ENCODE measurements around the gene JAZF1.

Gene JAZF1

GRCh38 chr7:27940341-27940740 is 240.3 kb downstream of the JAZF1 start:
- Histone ChIP-seq H3K14ac (ENCODE audit: low read length) (no peak overlapping the region), H3K9ac (ENCODE audit: low read depth, low read length, poor library complexity) (no peak overlapping the region), H3K27me3 (ENCODE audit: control insufficient read depth in 3 of 3, insufficient read depth in 3 of 3, low read depth in 1 of 3, low read length in 3 of 3) (peaks cover 0 to 31% (median 0%) of the 10 kb centered on the region in 3 experiments), H3K79me1 (ENCODE audit: low read depth, low read length) (no peaks in the 10 kb centered on the region), H3K4ac (ENCODE audit: low read length) (no peak overlapping the region), H3K23ac (ENCODE audit: low read depth, low read length, poor library complexity) (peak overlapping the region; percentile 23), H3K4me1 (ENCODE audit: control insufficient read depth in 2 of 2, insufficient read depth in 1 of 2, low read depth in 1 of 2, low read length in 2 of 2) (peaks cover 0 to 1% of the 10 kb centered on the region in 2 donors), H2BK15ac (ENCODE audit: low read length) (peak overlapping the region; percentile 9), H3K18ac (ENCODE audit: low read length) (no peak overlapping the region), H3K4me3 (ENCODE audit: low read length in 2 of 2) (no peak overlapping the region), H2AK5ac (ENCODE audit: low read depth, low read length) (no peak overlapping the region), H3K9me3 (replicated peaks in 1 of 2; ENCODE audit: control insufficient read depth in 2 of 2, insufficient read depth in 1 of 2, low read depth in 1 of 2, low read length in 2 of 2) (no peaks in the 10 kb centered on the region), H2AFZ (ENCODE audit: low read length) (no peak overlapping the region), H2BK12ac (ENCODE audit: low read length) (no peak overlapping the region), H3K27ac (replicated peaks; ENCODE audit: low read length) (no peak overlapping the region), H4K91ac (ENCODE audit: low read depth, low read length, poor library complexity) (no peak overlapping the region), H2BK120ac (ENCODE audit: low read depth, low read length) (no peak overlapping the region), H3K36me3 (replicated peaks in 1 of 2; ENCODE audit: control insufficient read depth in 2 of 2, insufficient read depth in 2 of 2, low read length in 2 of 2) (no peaks in the 10 kb centered on the region), H3K4me2 (ENCODE audit: insufficient read depth, low read length, poor library complexity, severe bottlenecking) (no peak overlapping the region), H4K8ac (ENCODE audit: low read depth, low read length) (no peak overlapping the region), H2BK5ac (ENCODE audit: low read length) (no peak overlapping the region)
- no peak for DNase-seq (ENCODE audit: low spot score)
- WGBS, 2 donors (ENCODE audit: extremely low coverage in 2 of 2, insufficient read length in 2 of 2, insufficient replicate concordance in 1 of 2), result no CpG with 5 or more reads among the region's 9 CpGs

DNA sequence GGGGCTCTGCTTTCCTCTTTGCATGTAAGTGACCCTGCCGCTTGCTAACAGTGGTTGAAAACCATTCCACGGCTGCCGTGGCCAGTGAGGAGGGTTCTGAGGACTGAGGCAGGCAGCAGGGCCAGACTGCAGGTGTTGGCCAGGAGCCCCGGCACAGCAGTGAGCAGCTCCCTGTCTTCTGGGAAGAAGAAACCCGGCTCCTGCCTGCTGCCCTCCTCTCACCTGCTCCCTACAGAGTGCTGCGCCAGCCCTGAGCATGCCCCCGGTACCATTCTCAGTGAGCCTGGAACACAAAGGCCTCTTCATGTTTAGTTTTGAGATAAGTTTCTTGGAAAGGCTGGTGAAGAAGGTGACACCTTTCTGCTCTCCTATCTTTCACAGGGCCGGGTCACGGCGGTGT is 240.7 kb downstream of the JAZF1 start:
- no peak overlapping the region for H3K23ac ChIP-seq (ENCODE audit: low read depth, low read length, poor library complexity)
- H3K18ac ChIP-seq (ENCODE audit: low read length), result peak overlapping the region; percentile 27
- WGBS, 2 donors (ENCODE audit: extremely low coverage in 2 of 2, insufficient read length in 2 of 2, insufficient replicate concordance in 1 of 2), result no CpG with 5 or more reads among the region's 10 CpGs
- H2BK12ac ChIP-seq (ENCODE audit: low read length), result no peak overlapping the region
- no peak overlapping the region for H3K14ac ChIP-seq (ENCODE audit: low read length)
- H3K27ac ChIP-seq (replicated peaks; ENCODE audit: low read length), result no peak overlapping the region
- H2AFZ ChIP-seq (ENCODE audit: low read length), result no peak overlapping the region
- H3K9me3 ChIP-seq (replicated peaks in 1 of 2; ENCODE audit: control insufficient read depth in 2 of 2, insufficient read depth in 1 of 2, low read depth in 1 of 2, low read length in 2 of 2), result no peaks in the 10 kb centered on the region
- DNase-seq (ENCODE audit: low spot score), result no peak
- H3K4ac ChIP-seq (ENCODE audit: low read length), result no peak overlapping the region
- H4K91ac ChIP-seq (ENCODE audit: low read depth, low read length, poor library complexity), result no peak overlapping the region
- no peak overlapping the region for H3K4me2 ChIP-seq (ENCODE audit: insufficient read depth, low read length, poor library complexity, severe bottlenecking)
- no peaks in the 10 kb centered on the region for H3K36me3 ChIP-seq (replicated peaks in 1 of 2; ENCODE audit: control insufficient read depth in 2 of 2, insufficient read depth in 2 of 2, low read length in 2 of 2)
- no peak overlapping the region for H2AK5ac ChIP-seq (ENCODE audit: low read depth, low read length)
- H3K9ac ChIP-seq (ENCODE audit: low read depth, low read length, poor library complexity), result no peak overlapping the region
- no peak overlapping the region for H2BK120ac ChIP-seq (ENCODE audit: low read depth, low read length)
- H2BK15ac ChIP-seq (ENCODE audit: low read length), result peak overlapping the region; percentile 9
- H2BK5ac ChIP-seq (ENCODE audit: low read length), result no peak overlapping the region
- peaks cover 0 to 1% of the 10 kb centered on the region in 2 donors for H3K4me1 ChIP-seq (ENCODE audit: control insufficient read depth in 2 of 2, insufficient read depth in 1 of 2, low read depth in 1 of 2, low read length in 2 of 2)
- H3K4me3 ChIP-seq (ENCODE audit: low read length in 2 of 2), result no peak overlapping the region
- H3K79me1 ChIP-seq (ENCODE audit: low read depth, low read length), result no peaks in the 10 kb centered on the region
- H4K8ac ChIP-seq (ENCODE audit: low read depth, low read length), result no peak overlapping the region
- peaks cover 0 to 31% (median 0%) of the 10 kb centered on the region in 3 experiments for H3K27me3 ChIP-seq (ENCODE audit: control insufficient read depth in 3 of 3, insufficient read depth in 3 of 3, low read depth in 1 of 3, low read length in 3 of 3)

DNA sequence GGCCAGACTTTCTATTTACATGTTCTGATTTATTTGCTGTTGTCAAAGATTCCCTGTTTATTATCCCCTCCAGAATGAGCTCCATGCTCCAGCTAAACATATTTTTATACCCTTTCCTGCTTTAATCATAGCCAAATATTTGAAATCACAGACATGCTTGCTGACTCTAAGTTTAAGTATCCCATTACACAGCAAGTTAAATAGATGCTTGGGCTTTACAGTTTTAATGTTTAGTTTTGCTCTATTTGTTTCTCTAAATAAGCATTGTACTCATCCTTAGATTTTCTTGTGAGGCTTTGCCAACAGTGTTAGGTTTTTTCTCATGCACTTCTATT is 243.9 kb downstream of the JAZF1 start:
- no peak overlapping the region for H3K18ac ChIP-seq (ENCODE audit: low read length)
- no peak overlapping the region for H3K4me3 ChIP-seq (ENCODE audit: low read length in 2 of 2)
- no peak overlapping the region for H2BK15ac ChIP-seq (ENCODE audit: low read length)
- no peak overlapping the region for H2BK5ac ChIP-seq (ENCODE audit: low read length)
- no peak overlapping the region for H3K4ac ChIP-seq (ENCODE audit: low read length)
- H3K79me1 ChIP-seq (ENCODE audit: low read depth, low read length), result no peaks in the 10 kb centered on the region
- no peak overlapping the region for H4K8ac ChIP-seq (ENCODE audit: low read depth, low read length)
- H2AFZ ChIP-seq (ENCODE audit: low read length), result no peak overlapping the region
- H3K23ac ChIP-seq (ENCODE audit: low read depth, low read length, poor library complexity), result no peak overlapping the region
- no peak overlapping the region for H2AK5ac ChIP-seq (ENCODE audit: low read depth, low read length)
- no peak for DNase-seq (ENCODE audit: low spot score)
- H3K27ac ChIP-seq (replicated peaks; ENCODE audit: low read length), result no peak overlapping the region
- H3K9ac ChIP-seq (ENCODE audit: low read depth, low read length, poor library complexity), result no peak overlapping the region
- H3K9me3 ChIP-seq (replicated peaks in 1 of 2; ENCODE audit: control insufficient read depth in 2 of 2, insufficient read depth in 1 of 2, low read depth in 1 of 2, low read length in 2 of 2), result no peaks in the 10 kb centered on the region
- no peak overlapping the region for H2BK12ac ChIP-seq (ENCODE audit: low read length)
- no peaks in the 10 kb centered on the region for H3K36me3 ChIP-seq (replicated peaks in 1 of 2; ENCODE audit: control insufficient read depth in 2 of 2, insufficient read depth in 2 of 2, low read length in 2 of 2)
- H3K27me3 ChIP-seq (ENCODE audit: control insufficient read depth in 3 of 3, insufficient read depth in 3 of 3, low read depth in 1 of 3, low read length in 3 of 3), result peaks cover 0 to 18% (median 0%) of the 10 kb centered on the region in 3 experiments
- H3K4me1 ChIP-seq (ENCODE audit: control insufficient read depth in 2 of 2, insufficient read depth in 1 of 2, low read depth in 1 of 2, low read length in 2 of 2), result peaks cover 0 to 4% of the 10 kb centered on the region in 2 donors
- H2BK120ac ChIP-seq (ENCODE audit: low read depth, low read length), result no peak overlapping the region
- H3K4me2 ChIP-seq (ENCODE audit: insufficient read depth, low read length, poor library complexity, severe bottlenecking), result no peak overlapping the region
- H4K91ac ChIP-seq (ENCODE audit: low read depth, low read length, poor library complexity), result no peak overlapping the region
- H3K14ac ChIP-seq (ENCODE audit: low read length), result no peak overlapping the region

DNA sequence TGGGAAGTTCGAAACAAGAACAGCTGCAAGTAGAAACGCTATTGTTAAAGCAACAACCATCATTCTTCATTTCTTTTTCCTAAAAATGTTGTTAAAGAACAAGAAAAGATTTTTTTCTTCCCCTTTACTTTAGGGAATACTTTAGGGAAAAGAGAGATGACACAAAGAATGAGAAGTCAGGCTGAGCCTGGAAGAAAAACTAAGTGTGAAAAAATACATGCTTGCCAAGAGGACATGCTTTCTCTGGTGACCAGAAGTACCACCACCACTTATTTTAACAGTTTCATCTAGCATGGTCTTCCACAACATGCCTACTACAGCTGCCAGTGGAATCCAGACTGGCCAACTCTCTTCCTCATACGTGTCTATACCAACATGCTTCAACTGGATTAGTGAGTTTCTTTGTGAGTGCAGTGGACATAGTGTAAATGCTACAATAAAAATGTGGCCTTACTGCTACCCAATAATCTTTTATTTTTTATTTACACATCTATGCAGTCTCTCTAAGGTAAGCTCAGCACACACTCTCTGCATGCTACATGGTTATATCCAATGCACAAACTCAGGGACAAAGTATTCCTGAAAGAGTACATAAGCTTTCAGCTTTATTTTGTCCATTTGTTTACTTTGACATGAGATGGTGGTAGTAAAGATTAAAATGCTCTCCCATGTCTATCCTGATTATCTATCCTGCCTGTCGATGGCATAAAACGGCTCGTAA is 244.4 kb downstream of the JAZF1 start:
- Histone ChIP-seq H2BK120ac (ENCODE audit: low read depth, low read length) (no peak overlapping the region), H3K4ac (ENCODE audit: low read length) (no peak overlapping the region), H3K79me1 (ENCODE audit: low read depth, low read length) (no peaks in the 10 kb centered on the region), H3K23ac (ENCODE audit: low read depth, low read length, poor library complexity) (no peak overlapping the region), H2BK12ac (ENCODE audit: low read length) (no peak overlapping the region), H2BK5ac (ENCODE audit: low read length) (no peak overlapping the region), H3K9ac (ENCODE audit: low read depth, low read length, poor library complexity) (no peak overlapping the region), H3K27me3 (ENCODE audit: control insufficient read depth in 3 of 3, insufficient read depth in 3 of 3, low read depth in 1 of 3, low read length in 3 of 3) (peaks cover 0 to 18% (median 0%) of the 10 kb centered on the region in 3 experiments), H2BK15ac (ENCODE audit: low read length) (no peak overlapping the region), H3K4me2 (ENCODE audit: insufficient read depth, low read length, poor library complexity, severe bottlenecking) (no peak overlapping the region), H3K18ac (ENCODE audit: low read length) (no peak overlapping the region), H3K9me3 (replicated peaks in 1 of 2; ENCODE audit: control insufficient read depth in 2 of 2, insufficient read depth in 1 of 2, low read depth in 1 of 2, low read length in 2 of 2) (no peaks in the 10 kb centered on the region), H3K14ac (ENCODE audit: low read length) (no peak overlapping the region), H3K4me1 (ENCODE audit: control insufficient read depth in 2 of 2, insufficient read depth in 1 of 2, low read depth in 1 of 2, low read length in 2 of 2) (peaks cover 0 to 4% of the 10 kb centered on the region in 2 donors), H4K8ac (ENCODE audit: low read depth, low read length) (no peak overlapping the region), H2AK5ac (ENCODE audit: low read depth, low read length) (no peak overlapping the region), H4K91ac (ENCODE audit: low read depth, low read length, poor library complexity) (no peak overlapping the region), H2AFZ (ENCODE audit: low read length) (no peak overlapping the region), H3K4me3 (ENCODE audit: low read length in 2 of 2) (no peak overlapping the region), H3K36me3 (replicated peaks in 1 of 2; ENCODE audit: control insufficient read depth in 2 of 2, insufficient read depth in 2 of 2, low read length in 2 of 2) (no peaks in the 10 kb centered on the region), H3K27ac (replicated peaks; ENCODE audit: low read length) (no peak overlapping the region)
- no peak for DNase-seq (ENCODE audit: low spot score)
- no CpG with 5 or more reads among the region's 6 CpGs for WGBS, 2 donors (ENCODE audit: extremely low coverage in 2 of 2, insufficient read length in 2 of 2, insufficient replicate concordance in 1 of 2)
